ENCODE results near the gene ADAM23. TPM values are rescaled to one million over a fixed set of nuclear protein-coding genes. Genes with fewer than 3 reads are reported as not detected.

Gene ADAM23
- total and polyA plus RNA-seq, 2 donors from 2014 or later: 1.0 to 2.5 TPM

DNA sequence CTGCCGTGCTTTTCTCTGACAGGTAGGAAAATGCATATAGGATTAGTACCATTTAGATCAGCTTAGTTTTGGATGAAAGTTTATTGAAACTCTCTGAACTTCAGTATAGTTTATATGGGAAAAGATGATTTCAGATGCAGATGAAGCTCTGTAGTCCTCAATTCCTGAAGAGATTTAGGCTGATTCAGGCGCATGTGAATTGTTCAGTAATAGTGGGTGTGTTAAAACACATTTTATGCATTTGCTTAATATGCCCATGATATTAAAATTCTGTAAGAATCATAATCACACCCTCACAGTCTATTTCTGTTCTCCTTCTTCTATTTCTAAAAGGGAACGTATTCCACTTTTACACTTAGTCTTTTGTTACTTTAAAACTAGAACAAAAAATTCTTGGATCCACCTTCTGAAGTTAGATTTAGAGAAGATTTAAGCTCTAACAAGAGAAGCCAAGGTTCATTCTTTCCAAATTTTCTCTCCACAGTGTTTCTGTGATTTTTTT lies 154.4 kb downstream of the ADAM23 start:
- intact Hi-C loops (cut with DNase I): no loop called here
- Histone ChIP-seq H3K9ac (ENCODE audit: low read length in 3 of 3) (no peak overlapping the region), H3K4me3 (ENCODE audit: low read length in 3 of 3) (no peak overlapping the region), H3K27me3 (ENCODE audit: control insufficient read depth, insufficient read depth, low read length) (no peaks in the 10 kb centered on the region), H3K27ac (ENCODE audit: low read depth in 2 of 2, low read length in 2 of 2) (no peak overlapping the region), H3K36me3 (ENCODE audit: control insufficient read depth in 2 of 3, insufficient read depth in 3 of 3, low read length in 3 of 3) (no peaks in the 10 kb centered on the region), H3K9me3 (ENCODE audit: control insufficient read depth in 2 of 3, insufficient read depth in 1 of 3, low read length in 3 of 3) (no peaks in the 10 kb centered on the region), H3K4me1 (ENCODE audit: control insufficient read depth in 2 of 3, insufficient read depth in 2 of 3, low read depth in 1 of 3, low read length in 3 of 3) (no peaks in the 10 kb centered on the region)
- FAIRE-seq (no peak), DNase-seq (no peak)
- TF ChIP-seq, protein P1, sequence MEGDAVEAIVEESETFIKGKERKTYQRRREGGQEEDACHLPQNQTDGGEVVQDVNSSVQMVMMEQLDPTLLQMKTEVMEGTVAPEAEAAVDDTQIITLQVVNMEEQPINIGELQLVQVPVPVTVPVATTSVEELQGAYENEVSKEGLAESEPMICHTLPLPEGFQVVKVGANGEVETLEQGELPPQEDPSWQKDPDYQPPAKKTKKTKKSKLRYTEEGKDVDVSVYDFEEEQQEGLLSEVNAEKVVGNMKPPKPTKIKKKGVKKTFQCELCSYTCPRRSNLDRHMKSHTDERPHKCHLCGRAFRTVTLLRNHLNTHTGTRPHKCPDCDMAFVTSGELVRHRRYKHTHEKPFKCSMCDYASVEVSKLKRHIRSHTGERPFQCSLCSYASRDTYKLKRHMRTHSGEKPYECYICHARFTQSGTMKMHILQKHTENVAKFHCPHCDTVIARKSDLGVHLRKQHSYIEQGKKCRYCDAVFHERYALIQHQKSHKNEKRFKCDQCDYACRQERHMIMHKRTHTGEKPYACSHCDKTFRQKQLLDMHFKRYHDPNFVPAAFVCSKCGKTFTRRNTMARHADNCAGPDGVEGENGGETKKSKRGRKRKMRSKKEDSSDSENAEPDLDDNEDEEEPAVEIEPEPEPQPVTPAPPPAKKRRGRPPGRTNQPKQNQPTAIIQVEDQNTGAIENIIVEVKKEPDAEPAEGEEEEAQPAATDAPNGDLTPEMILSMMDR (IDR thresholded peaks at IDR 0.05; ENCODE audit: borderline replicate concordance, extremely low read depth, insufficient read depth): no peak

DNA sequence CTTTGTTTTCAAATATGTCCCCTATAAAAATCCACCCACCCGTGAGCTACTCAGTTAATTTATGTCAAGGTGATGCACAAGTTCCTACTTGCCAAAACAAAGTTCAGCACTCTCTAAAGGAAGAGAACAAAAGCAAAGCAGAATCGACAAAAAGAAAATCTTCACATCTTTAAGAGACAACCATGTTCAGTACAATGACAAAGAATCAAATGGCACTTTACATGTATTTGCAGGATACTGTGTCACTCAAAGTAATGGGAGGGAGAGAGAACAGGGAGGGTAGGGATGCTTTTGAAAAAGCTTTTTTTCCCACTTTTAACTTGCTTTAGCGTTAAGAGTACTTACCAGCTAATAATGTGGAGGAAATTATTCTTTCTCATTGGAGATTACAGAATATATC lies 159.9 kb downstream of the ADAM23 start:
- H3K36me3 ChIP-seq (ENCODE audit: control insufficient read depth in 2 of 3, insufficient read depth in 3 of 3, low read length in 3 of 3): no peaks in the 10 kb centered on the region
- no peak overlapping the region for H3K9ac ChIP-seq (ENCODE audit: low read length in 3 of 3)
- no peaks in the 10 kb centered on the region for H3K4me1 ChIP-seq (ENCODE audit: control insufficient read depth in 2 of 3, insufficient read depth in 2 of 3, low read depth in 1 of 3, low read length in 3 of 3)
- intact Hi-C loops (cut with DNase I): no loop called here
- no peak overlapping the region for H3K4me3 ChIP-seq (ENCODE audit: low read length in 3 of 3)
- DNase-seq (no peak), FAIRE-seq (no peak)
- TF ChIP-seq, protein P1 (IDR thresholded peaks at IDR 0.05; ENCODE audit: borderline replicate concordance, extremely low read depth, insufficient read depth): no peak
- H3K9me3 ChIP-seq (ENCODE audit: control insufficient read depth in 2 of 3, insufficient read depth in 1 of 3, low read length in 3 of 3): no peaks in the 10 kb centered on the region
- H3K27me3 ChIP-seq (ENCODE audit: control insufficient read depth, insufficient read depth, low read length): no peaks in the 10 kb centered on the region
- H3K27ac ChIP-seq (ENCODE audit: low read depth in 2 of 2, low read length in 2 of 2): no peak overlapping the region

DNA sequence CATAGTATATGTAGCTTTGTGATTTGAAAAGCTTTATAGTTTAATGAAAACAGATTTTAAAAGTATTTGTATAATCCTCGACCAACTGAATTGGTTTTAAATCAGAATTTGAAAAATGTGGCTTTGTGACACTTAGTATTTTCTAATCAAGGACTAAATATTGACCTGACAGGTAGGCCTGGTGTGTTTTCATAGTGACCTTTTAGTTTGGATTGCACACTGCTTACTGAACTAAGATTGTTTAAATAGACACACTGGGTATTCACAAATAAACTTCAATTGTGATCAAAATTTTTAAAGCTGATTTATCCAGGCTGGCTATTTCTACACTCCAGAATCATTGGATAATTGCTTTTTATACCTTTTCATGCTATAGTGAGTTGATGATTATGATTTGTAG lies 167.1 kb downstream of the ADAM23 start:
- DNase-seq (no peak), FAIRE-seq (no peak)
- Histone ChIP-seq H3K9ac (ENCODE audit: low read length in 3 of 3) (no peak overlapping the region), H3K4me3 (ENCODE audit: low read length in 3 of 3) (no peak overlapping the region), H3K27ac (ENCODE audit: low read depth in 2 of 2, low read length in 2 of 2) (no peak overlapping the region), H3K4me1 (ENCODE audit: control insufficient read depth in 2 of 3, insufficient read depth in 2 of 3, low read depth in 1 of 3, low read length in 3 of 3) (no peaks in the 10 kb centered on the region), H3K36me3 (ENCODE audit: control insufficient read depth in 2 of 3, insufficient read depth in 3 of 3, low read length in 3 of 3) (no peaks in the 10 kb centered on the region), H3K9me3 (ENCODE audit: control insufficient read depth in 2 of 3, insufficient read depth in 1 of 3, low read length in 3 of 3) (no peaks in the 10 kb centered on the region), H3K27me3 (ENCODE audit: control insufficient read depth, insufficient read depth, low read length) (no peaks in the 10 kb centered on the region)
- TF ChIP-seq, protein P1 (IDR thresholded peaks at IDR 0.05; ENCODE audit: borderline replicate concordance, extremely low read depth, insufficient read depth): no peak
- intact Hi-C loops (cut with DNase I): no loop called here

DNA sequence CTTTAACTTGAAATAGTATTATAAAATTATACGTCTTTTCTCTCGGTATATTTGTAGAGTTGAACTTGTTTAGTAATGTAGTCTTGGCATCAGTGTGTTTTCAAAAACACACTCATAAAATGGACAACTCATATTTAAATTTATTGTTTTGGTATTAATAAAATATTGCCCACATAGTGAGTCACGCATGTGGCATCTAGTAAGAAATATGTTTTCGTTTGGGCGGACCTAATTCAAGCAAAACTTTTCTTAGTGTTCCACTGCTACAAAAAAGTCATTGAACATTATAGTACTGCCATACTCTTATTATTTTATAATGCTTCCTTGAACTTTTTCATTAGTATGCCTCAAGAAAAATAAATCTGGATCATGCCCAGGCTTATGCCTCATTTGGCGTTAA lies 167.9 kb downstream of the ADAM23 start:
- Histone ChIP-seq H3K9me3 (ENCODE audit: control insufficient read depth in 2 of 3, insufficient read depth in 1 of 3, low read length in 3 of 3) (no peaks in the 10 kb centered on the region), H3K9ac (ENCODE audit: low read length in 3 of 3) (no peak overlapping the region), H3K36me3 (ENCODE audit: control insufficient read depth in 2 of 3, insufficient read depth in 3 of 3, low read length in 3 of 3) (no peaks in the 10 kb centered on the region), H3K4me1 (ENCODE audit: control insufficient read depth in 2 of 3, insufficient read depth in 2 of 3, low read depth in 1 of 3, low read length in 3 of 3) (no peaks in the 10 kb centered on the region), H3K27me3 (ENCODE audit: control insufficient read depth, insufficient read depth, low read length) (no peaks in the 10 kb centered on the region), H3K27ac (ENCODE audit: low read depth in 2 of 2, low read length in 2 of 2) (no peak overlapping the region), H3K4me3 (ENCODE audit: low read length in 3 of 3) (no peak overlapping the region)
- no peak for FAIRE-seq
- no peak for DNase-seq
- intact Hi-C loops (cut with DNase I): no loop called here
- TF ChIP-seq, protein P1 (IDR thresholded peaks at IDR 0.05; ENCODE audit: borderline replicate concordance, extremely low read depth, insufficient read depth): no peak
